ENCODE results near the gene FOXP1. TPM values are rescaled to one million over a fixed set of nuclear protein-coding genes. Genes with fewer than 3 reads are reported as not detected.

The FOXP1 gene
- total and polyA plus RNA-seq, 4 donors, result 4.9 to 35.4 (median 32.0) TPM

DNA sequence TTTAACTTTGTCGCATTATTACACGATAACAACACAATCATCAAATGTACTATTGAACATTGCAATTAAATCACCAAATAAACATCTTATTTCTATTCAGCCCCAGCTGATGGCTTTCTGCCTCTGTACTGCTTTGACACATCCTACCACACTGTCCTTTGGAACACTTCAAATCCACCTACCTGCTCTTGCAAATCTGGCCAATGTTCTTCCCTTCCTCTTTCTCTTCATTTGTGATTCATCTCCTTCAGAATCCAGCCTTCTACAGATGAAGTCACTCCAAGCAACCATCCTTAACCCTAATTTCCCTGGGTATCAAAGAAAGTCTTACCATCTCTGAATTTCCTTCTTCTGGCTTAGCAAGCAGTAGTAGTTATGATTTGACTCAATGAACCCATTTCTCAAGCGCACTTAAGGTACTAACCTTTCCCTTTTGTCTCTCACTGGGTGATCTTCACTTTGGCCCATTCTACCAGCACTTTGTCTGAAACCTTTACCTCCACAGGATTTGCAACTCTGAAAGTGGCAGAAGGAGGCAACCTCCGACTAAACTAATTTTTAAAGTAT is 502.9 kb downstream of the FOXP1 start:
- no peak overlapping the region for H3K9ac ChIP-seq (ENCODE audit: low read depth in 1 of 2, low read length in 2 of 2)
- no peak overlapping the region for H3K4me3 ChIP-seq (ENCODE audit: low read depth in 1 of 3, low read length in 3 of 3)
- no peaks in the 10 kb centered on the region for H3K9me3 ChIP-seq (ENCODE audit: control insufficient read depth in 4 of 4, low read length in 3 of 4)
- no peak overlapping the region for H3K27ac ChIP-seq (ENCODE audit: low read depth in 1 of 2, low read length in 2 of 2)
- TF ChIP-seq NR2F2 (IDR thresholded peaks at IDR 0.05), result no peak
- no peak for DNase-seq (ENCODE audit: low spot score)
- WGBS, result 87% methylated on average over 4 of the region's 4 CpGs
- peaks cover 0 to 7% (median 3%) of the 10 kb centered on the region in 4 donors for H3K4me1 ChIP-seq (ENCODE audit: control insufficient read depth in 4 of 4, insufficient read depth in 4 of 4, low read length in 3 of 4)
- no peaks in the 10 kb centered on the region for H3K27me3 ChIP-seq (ENCODE audit: control insufficient read depth in 4 of 4, insufficient read depth in 4 of 4, low read length in 3 of 4)
- H3K36me3 ChIP-seq (ENCODE audit: control insufficient read depth in 4 of 4, insufficient read depth in 3 of 4, low read depth in 1 of 4, low read length in 3 of 4), result no peaks in the 10 kb centered on the region

GRCh38 chr3:71078723-71079525 is 504.6 kb downstream of the FOXP1 start:
- no peak overlapping the region for H3K4me3 ChIP-seq (ENCODE audit: low read depth in 1 of 3, low read length in 3 of 3)
- WGBS, result 93% methylated on average over 8 of the region's 8 CpGs
- H3K27me3 ChIP-seq (ENCODE audit: control insufficient read depth in 4 of 4, insufficient read depth in 4 of 4, low read length in 3 of 4), result no peaks in the 10 kb centered on the region
- no peak overlapping the region for H3K9ac ChIP-seq (ENCODE audit: low read depth in 1 of 2, low read length in 2 of 2)
- peaks cover 0 to 7% (median 3%) of the 10 kb centered on the region in 4 donors for H3K4me1 ChIP-seq (ENCODE audit: control insufficient read depth in 4 of 4, insufficient read depth in 4 of 4, low read length in 3 of 4)
- TF ChIP-seq SP1 (IDR thresholded peaks at IDR 0.05) (no peak), FOXA1 (IDR thresholded peaks at IDR 0.05) (no peak), YY1 (IDR thresholded peaks at IDR 0.05) (no peak)
- DNase-seq (ENCODE audit: low spot score), result no peak
- H3K9me3 ChIP-seq (ENCODE audit: control insufficient read depth in 4 of 4, low read length in 3 of 4), result no peaks in the 10 kb centered on the region
- no peak overlapping the region for H3K27ac ChIP-seq (ENCODE audit: low read depth in 1 of 2, low read length in 2 of 2)
- H3K36me3 ChIP-seq (ENCODE audit: control insufficient read depth in 4 of 4, insufficient read depth in 3 of 4, low read depth in 1 of 4, low read length in 3 of 4), result no peaks in the 10 kb centered on the region

- H3K9ac ChIP-seq (ENCODE audit: low read depth in 1 of 2, low read length in 2 of 2), result no peak overlapping the region
- TF ChIP-seq JUND (IDR thresholded peaks at IDR 0.05) (no peak), RXRA (IDR thresholded peaks at IDR 0.05) (no peak), SP1 (IDR thresholded peaks at IDR 0.05) (no peak), YY1 (IDR thresholded peaks at IDR 0.05) (no peak), FOXA1 (IDR thresholded peaks at IDR 0.05) (no peak), HNF4A (conservative IDR thresholded peaks at IDR 0.05) (no peak), TAF1 (conservative IDR thresholded peaks at IDR 0.05) (no peak), NR2F2 (IDR thresholded peaks at IDR 0.05) (no peak), RAD21 (IDR thresholded peaks at IDR 0.05) (no peak), FOXA2 (IDR thresholded peaks at IDR 0.05) (no peak), EGR1 (IDR thresholded peaks at IDR 0.05; ENCODE audit: low read depth in 2 of 2) (no peak), GABPA (IDR thresholded peaks at IDR 0.05 in 1 of 2, conservative IDR thresholded peaks at IDR 0.05 in 1 of 2) (no peak)
- TF ChIP-seq, protein P1, sequence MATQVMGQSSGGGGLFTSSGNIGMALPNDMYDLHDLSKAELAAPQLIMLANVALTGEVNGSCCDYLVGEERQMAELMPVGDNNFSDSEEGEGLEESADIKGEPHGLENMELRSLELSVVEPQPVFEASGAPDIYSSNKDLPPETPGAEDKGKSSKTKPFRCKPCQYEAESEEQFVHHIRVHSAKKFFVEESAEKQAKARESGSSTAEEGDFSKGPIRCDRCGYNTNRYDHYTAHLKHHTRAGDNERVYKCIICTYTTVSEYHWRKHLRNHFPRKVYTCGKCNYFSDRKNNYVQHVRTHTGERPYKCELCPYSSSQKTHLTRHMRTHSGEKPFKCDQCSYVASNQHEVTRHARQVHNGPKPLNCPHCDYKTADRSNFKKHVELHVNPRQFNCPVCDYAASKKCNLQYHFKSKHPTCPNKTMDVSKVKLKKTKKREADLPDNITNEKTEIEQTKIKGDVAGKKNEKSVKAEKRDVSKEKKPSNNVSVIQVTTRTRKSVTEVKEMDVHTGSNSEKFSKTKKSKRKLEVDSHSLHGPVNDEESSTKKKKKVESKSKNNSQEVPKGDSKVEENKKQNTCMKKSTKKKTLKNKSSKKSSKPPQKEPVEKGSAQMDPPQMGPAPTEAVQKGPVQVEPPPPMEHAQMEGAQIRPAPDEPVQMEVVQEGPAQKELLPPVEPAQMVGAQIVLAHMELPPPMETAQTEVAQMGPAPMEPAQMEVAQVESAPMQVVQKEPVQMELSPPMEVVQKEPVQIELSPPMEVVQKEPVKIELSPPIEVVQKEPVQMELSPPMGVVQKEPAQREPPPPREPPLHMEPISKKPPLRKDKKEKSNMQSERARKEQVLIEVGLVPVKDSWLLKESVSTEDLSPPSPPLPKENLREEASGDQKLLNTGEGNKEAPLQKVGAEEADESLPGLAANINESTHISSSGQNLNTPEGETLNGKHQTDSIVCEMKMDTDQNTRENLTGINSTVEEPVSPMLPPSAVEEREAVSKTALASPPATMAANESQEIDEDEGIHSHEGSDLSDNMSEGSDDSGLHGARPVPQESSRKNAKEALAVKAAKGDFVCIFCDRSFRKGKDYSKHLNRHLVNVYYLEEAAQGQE (IDR thresholded peaks at IDR 0.05), result no peak
- TF ChIP-seq, protein P2, sequence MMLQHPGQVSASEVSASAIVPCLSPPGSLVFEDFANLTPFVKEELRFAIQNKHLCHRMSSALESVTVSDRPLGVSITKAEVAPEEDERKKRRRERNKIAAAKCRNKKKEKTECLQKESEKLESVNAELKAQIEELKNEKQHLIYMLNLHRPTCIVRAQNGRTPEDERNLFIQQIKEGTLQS (IDR thresholded peaks at IDR 0.05), result no peak
- TF ChIP-seq, protein P3, sequence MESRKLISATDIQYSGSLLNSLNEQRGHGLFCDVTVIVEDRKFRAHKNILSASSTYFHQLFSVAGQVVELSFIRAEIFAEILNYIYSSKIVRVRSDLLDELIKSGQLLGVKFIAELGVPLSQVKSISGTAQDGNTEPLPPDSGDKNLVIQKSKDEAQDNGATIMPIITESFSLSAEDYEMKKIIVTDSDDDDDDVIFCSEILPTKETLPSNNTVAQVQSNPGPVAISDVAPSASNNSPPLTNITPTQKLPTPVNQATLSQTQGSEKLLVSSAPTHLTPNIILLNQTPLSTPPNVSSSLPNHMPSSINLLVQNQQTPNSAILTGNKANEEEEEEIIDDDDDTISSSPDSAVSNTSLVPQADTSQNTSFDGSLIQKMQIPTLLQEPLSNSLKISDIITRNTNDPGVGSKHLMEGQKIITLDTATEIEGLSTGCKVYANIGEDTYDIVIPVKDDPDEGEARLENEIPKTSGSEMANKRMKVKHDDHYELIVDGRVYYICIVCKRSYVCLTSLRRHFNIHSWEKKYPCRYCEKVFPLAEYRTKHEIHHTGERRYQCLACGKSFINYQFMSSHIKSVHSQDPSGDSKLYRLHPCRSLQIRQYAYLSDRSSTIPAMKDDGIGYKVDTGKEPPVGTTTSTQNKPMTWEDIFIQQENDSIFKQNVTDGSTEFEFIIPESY (IDR thresholded peaks at IDR 0.05), result no peak
- TF ChIP-seq, protein P4, sequence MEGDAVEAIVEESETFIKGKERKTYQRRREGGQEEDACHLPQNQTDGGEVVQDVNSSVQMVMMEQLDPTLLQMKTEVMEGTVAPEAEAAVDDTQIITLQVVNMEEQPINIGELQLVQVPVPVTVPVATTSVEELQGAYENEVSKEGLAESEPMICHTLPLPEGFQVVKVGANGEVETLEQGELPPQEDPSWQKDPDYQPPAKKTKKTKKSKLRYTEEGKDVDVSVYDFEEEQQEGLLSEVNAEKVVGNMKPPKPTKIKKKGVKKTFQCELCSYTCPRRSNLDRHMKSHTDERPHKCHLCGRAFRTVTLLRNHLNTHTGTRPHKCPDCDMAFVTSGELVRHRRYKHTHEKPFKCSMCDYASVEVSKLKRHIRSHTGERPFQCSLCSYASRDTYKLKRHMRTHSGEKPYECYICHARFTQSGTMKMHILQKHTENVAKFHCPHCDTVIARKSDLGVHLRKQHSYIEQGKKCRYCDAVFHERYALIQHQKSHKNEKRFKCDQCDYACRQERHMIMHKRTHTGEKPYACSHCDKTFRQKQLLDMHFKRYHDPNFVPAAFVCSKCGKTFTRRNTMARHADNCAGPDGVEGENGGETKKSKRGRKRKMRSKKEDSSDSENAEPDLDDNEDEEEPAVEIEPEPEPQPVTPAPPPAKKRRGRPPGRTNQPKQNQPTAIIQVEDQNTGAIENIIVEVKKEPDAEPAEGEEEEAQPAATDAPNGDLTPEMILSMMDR (IDR thresholded peaks at IDR 0.05; ENCODE audit: low read depth, low read length, missing input control), result no peak
- WGBS, result 87% methylated on average over 3 of the region's 3 CpGs
- H3K27me3 ChIP-seq (ENCODE audit: control insufficient read depth in 4 of 4, insufficient read depth in 4 of 4, low read length in 3 of 4), result no peaks in the 10 kb centered on the region
- DNase-seq (ENCODE audit: low spot score), result no peak
- H3K36me3 ChIP-seq (ENCODE audit: control insufficient read depth in 4 of 4, insufficient read depth in 3 of 4, low read depth in 1 of 4, low read length in 3 of 4), result no peaks in the 10 kb centered on the region
- H3K27ac ChIP-seq (ENCODE audit: low read depth in 1 of 2, low read length in 2 of 2), result no peak overlapping the region
- H3K4me1 ChIP-seq (ENCODE audit: control insufficient read depth in 4 of 4, insufficient read depth in 4 of 4, low read length in 3 of 4), result peaks cover 0 to 7% (median 2%) of the 10 kb centered on the region in 4 donors
- no peak overlapping the region for H3K4me3 ChIP-seq (ENCODE audit: low read depth in 1 of 3, low read length in 3 of 3)
- no peaks in the 10 kb centered on the region for H3K9me3 ChIP-seq (ENCODE audit: control insufficient read depth in 4 of 4, low read length in 3 of 4)
Measured at GRCh38 chr3:71078199-71078598, 505.3 kb downstream of the FOXP1 start.
